MM.1S (cell line): Measurements from ENCODE around the gene CCDC51.
A peak's percentile ranks its signal among the peaks of the same experiment; 100 is the strongest.

ENCODE experiments used
- DNase-seq: peaks from one replicate; pipeline ENCODE4 v3.0.0-alpha.2; 2015
- H2AFZ ChIP-seq: fragments of 300-600 bp; sonication (generic); 2 replicates; pipeline ENCODE4 v1.6.0; 2016; ENCODE audit warnings: antibody characterized with exemption, low read length
- H3F3A ChIP-seq: fragments of 300-600 bp; sonication (generic); 2 replicates; pipeline ENCODE4 v1.6.1; 2016; ENCODE audit warnings: mild to moderate bottlenecking, antibody characterized with exemption, low read length, moderate library complexity, mixed read lengths; ENCODE audit not compliant: insufficient read depth
- H3K27ac ChIP-seq: fragments of 300-600 bp; sonication (generic); 2 replicates; pipeline ENCODE4 v1.5.1; 2016; ENCODE audit warnings: mild to moderate bottlenecking, low read length
- H3K27me3 ChIP-seq: fragments of 300-600 bp; sonication (generic); replicated peaks from 2 replicates; pipeline ENCODE4 v1.6.0; 2016; ENCODE audit warnings: low read length; ENCODE audit not compliant: insufficient read depth
- H3K36me3 ChIP-seq: fragments of 300-600 bp; sonication (generic); replicated peaks from 2 replicates; pipeline ENCODE4 v1.6.1; 2016; ENCODE audit warnings: mild to moderate bottlenecking, low read length, mixed read lengths; ENCODE audit not compliant: insufficient read depth
- H3K4me1 ChIP-seq: fragments of 300-600 bp; sonication (generic); 2 replicates; pipeline ENCODE4 v1.6.1; 2016; ENCODE audit warnings: low read length, mixed read lengths
- H3K4me2 ChIP-seq: fragments of 300-600 bp; sonication (generic); 2 replicates; pipeline ENCODE4 v1.6.0; 2016; ENCODE audit warnings: low read depth, low read length
- H3K4me3 ChIP-seq: fragments of 300-600 bp; sonication (generic); 2 replicates; pipeline ENCODE4 v1.5.1; 2016; ENCODE audit warnings: low read length, mixed read lengths
- H3K79me2 ChIP-seq: fragments of 300-600 bp; sonication (generic); 2 replicates; pipeline ENCODE4 v1.6.1; 2016; ENCODE audit warnings: mixed run types, low read length, mixed read lengths
- H3K9ac ChIP-seq: fragments of 300-600 bp; sonication (generic); 2 replicates; pipeline ENCODE4 v1.6.1; 2016; ENCODE audit warnings: low read length, mixed read lengths
- H3K9me2 ChIP-seq: fragments of 300-600 bp; sonication (generic); replicated peaks from 2 replicates; pipeline ENCODE4 v1.6.1; 2016; ENCODE audit warnings: mild to moderate bottlenecking, low read length, mixed read lengths; ENCODE audit not compliant: insufficient read depth
- H3K9me3 ChIP-seq: fragments of 300-600 bp; sonication (generic); replicated peaks from 2 replicates; pipeline ENCODE4 v1.6.1; 2016; ENCODE audit warnings: mild to moderate bottlenecking, low read length, mixed read lengths; ENCODE audit not compliant: insufficient read depth
- H4K20me1 ChIP-seq: fragments of 300-600 bp; sonication (generic); 2 replicates; pipeline ENCODE4 v1.6.1; 2016; ENCODE audit warnings: mild to moderate bottlenecking, low read length, moderate library complexity, mixed read lengths; ENCODE audit not compliant: insufficient read depth
- CTCF ChIP-seq: fragments of 300-600 bp; sonication (generic); IDR thresholded peaks from 2 replicates; pipeline ENCODE4 v1.5.1; 2016; ENCODE audit warnings: antibody characterized with exemption, low read length, mixed read lengths
- EZH2 ChIP-seq: fragments of 300-600 bp; sonication (generic); optimal IDR thresholded peaks from 2 replicates; pipeline ENCODE3; 2017; ENCODE audit warnings: low read depth, mild to moderate bottlenecking, antibody characterized with exemption, low read length, mixed read lengths
- EZH2phosphoT487 ChIP-seq: fragments of 300-600 bp; sonication (generic); IDR thresholded peaks from 2 replicates; pipeline ENCODE4 v1.6.1; 2018; ENCODE audit warnings: antibody characterized with exemption, low read length

Gene CCDC51

GRCh38 chr3:48469046-48469915 is 29.4 kb upstream of the CCDC51 start:
- no peak overlapping the region for H3K9ac ChIP-seq

GRCh38 chr3:48468329-48468731 is 28.4 kb upstream of the CCDC51 start:
- H4K20me1 ChIP-seq = no peaks in the 10 kb centered on the region
- peaks cover 63% of the 10 kb centered on the region for H3K79me2 ChIP-seq
- H3F3A ChIP-seq = peaks cover 7% of the 10 kb centered on the region; the same call in 1 of the 2 replicates
- H2AFZ ChIP-seq = no peak overlapping the region
- peak overlapping the region; percentile 11; the same call in 1 of the 2 replicates for H3K27ac ChIP-seq
- no peak overlapping the region; the same call in 1 of the 2 replicates for H3K4me2 ChIP-seq
- no peaks in the 10 kb centered on the region for H3K27me3 ChIP-seq
- no peak for TF ChIP-seq EZH2phosphoT487
- TF ChIP-seq EZH2 = no peak
- TF ChIP-seq CTCF = no peak
- no peaks in the 10 kb centered on the region for H3K36me3 ChIP-seq
- H3K9ac ChIP-seq = no peak overlapping the region
- no peaks in the 10 kb centered on the region for H3K9me2 ChIP-seq
- no peaks in the 10 kb centered on the region for H3K9me3 ChIP-seq
- H3K4me1 ChIP-seq = peaks cover 23% of the 10 kb centered on the region
- H3K4me3 ChIP-seq = no peak overlapping the region
- no peak for DNase-seq

More at GRCh38 chr3:48469046-48469915, 29.4 kb upstream of the CCDC51 start:
- no peaks in the 10 kb centered on the region for H3K27me3 ChIP-seq
- no peak overlapping the region for H3K27ac ChIP-seq
- no peak overlapping the region for H3K4me3 ChIP-seq
- peaks cover 28% of the 10 kb centered on the region for H3K4me1 ChIP-seq
- H3K9me3 ChIP-seq = no peaks in the 10 kb centered on the region
- peaks cover 63% of the 10 kb centered on the region for H3K79me2 ChIP-seq
- TF ChIP-seq CTCF (no peak), EZH2phosphoT487 (no peak), EZH2 (no peak)
- no peak overlapping the region for H3K4me2 ChIP-seq
- H3K9me2 ChIP-seq = no peaks in the 10 kb centered on the region
- peaks cover 7% of the 10 kb centered on the region; the same call in 1 of the 2 replicates for H3F3A ChIP-seq
- no peak overlapping the region for H2AFZ ChIP-seq
- no peaks in the 10 kb centered on the region for H4K20me1 ChIP-seq
- no peaks in the 10 kb centered on the region for H3K36me3 ChIP-seq
- no peak for DNase-seq

- H2AFZ ChIP-seq = no peak overlapping the region
- no peaks in the 10 kb centered on the region for H4K20me1 ChIP-seq
- H3K79me2 ChIP-seq = peaks cover 63% of the 10 kb centered on the region
- no peaks in the 10 kb centered on the region for H3K27me3 ChIP-seq
- H3K4me1 ChIP-seq = peaks cover 21% of the 10 kb centered on the region
- H3K9me2 ChIP-seq = no peaks in the 10 kb centered on the region
- no peaks in the 10 kb centered on the region for H3K36me3 ChIP-seq
- H3K9me3 ChIP-seq = no peaks in the 10 kb centered on the region
- peak overlapping the region; percentile 94 for H3K4me2 ChIP-seq
- H3K9ac ChIP-seq = peak overlapping the region; percentile 93; the same call in 1 of the 2 replicates
- no peak for TF ChIP-seq CTCF
- no peak for TF ChIP-seq EZH2
- TF ChIP-seq EZH2phosphoT487 = no peak
- DNase-seq = no peak
- H3F3A ChIP-seq = peaks cover 7% of the 10 kb centered on the region; the same call in 1 of the 2 replicates
- peak overlapping the region; percentile 91 for H3K4me3 ChIP-seq
- H3K27ac ChIP-seq = peak overlapping the region; percentile 11; the same call in 1 of the 2 replicates
These were observed 27.8 kb upstream of the CCDC51 start for GRCh38 chr3:48467473-48468267.
